GM10248 (cell line): Measurements from ENCODE around the gene PDAP1.

Experiments used
- CTCF ChIA-PET: fragments of 300-600 bp; sonication (Branson Sonifier 250); formaldehyde crosslinking; extraction: SDS; loops from one replicate; lab custom pipeline; 2021; ENCODE audit warnings: antibody characterized with exemption; lab: Yijun Ruan, JAX
- POLR2A ChIA-PET: fragments of 350-650 bp; sonication (Branson Sonifier 250); formaldehyde crosslinking; extraction: SDS; loops from one replicate; lab custom pipeline; 2020; ENCODE audit warnings: antibody characterized with exemption; lab: Yijun Ruan, JAX
- DNase-seq: peaks from one replicate; pipeline ENCODE4 v3.0.0; 2012; ENCODE audit errors: extremely low spot score
- TF ChIP-seq, protein P1 (sequence below): IDR thresholded peaks from 2 replicates; pipeline ENCODE4 v1.5.1; 2012; ENCODE audit warnings: mild to moderate bottlenecking, low read depth; ENCODE audit errors: extremely low read depth, missing control alignments, control extremely low read depth

PDAP1 gene

DNA sequence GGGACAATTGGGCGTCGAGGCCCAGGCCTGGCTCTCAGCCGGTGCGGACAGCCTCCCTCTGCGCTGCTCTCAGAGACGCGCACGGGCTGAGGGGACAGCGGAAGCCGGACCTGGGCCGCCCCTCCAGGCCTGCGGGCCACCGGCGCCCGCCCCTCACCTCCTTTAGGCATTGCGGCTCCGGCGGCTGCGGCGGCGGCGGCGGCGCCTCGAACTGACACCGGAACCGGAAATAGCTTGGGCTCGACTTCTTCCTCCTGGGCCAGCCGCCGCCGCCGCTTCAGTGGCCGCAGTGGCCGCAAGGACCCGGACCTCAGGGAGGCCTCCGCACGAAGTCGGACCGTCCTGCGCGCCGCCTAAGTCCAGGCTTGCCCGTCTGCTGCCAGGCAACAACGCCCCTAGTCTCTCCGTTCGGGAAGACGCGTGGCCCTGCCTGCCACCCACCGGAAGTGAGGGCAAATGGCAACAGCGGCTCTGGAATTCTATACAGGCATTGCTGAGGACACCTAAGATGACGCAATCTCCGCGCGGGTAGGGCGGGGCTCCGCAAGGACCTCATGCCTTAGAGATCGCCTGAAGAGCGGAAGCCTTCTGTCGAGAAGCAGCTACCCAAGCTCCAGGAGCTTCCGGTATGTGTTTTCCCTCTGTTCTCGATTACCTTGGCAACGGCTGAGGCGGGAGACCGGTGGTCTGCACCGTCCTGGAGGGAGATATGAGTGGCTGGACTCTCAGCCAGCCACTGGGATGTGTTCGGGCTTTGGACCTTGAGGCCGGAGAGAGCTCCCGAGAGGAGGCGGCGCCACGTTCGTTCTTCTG, at the start of gene PDAP1, which contains the start of gene BUD31:
TSS of gene PDAP1 (minus strand) at position 219 of the 813 bp plus-strand sequence. CDS start at position 170, 49 bp downstream.
TSS of gene BUD31 (plus strand) at position 591 of the 813 bp plus-strand sequence. CDS start 2,124 bp downstream, outside the sequence.
- ChIA-PET POLR2A (interaction anchor here (0.5 to 2.5 kb wide), 12 partner anchors 9 to 1266 kb away, joined by 3 to 16 read pairs (median 6); partner anchors contain the start of genes ARPC1B and ZKSCAN5), CTCF (interaction anchor here (1.0 to 2.9 kb wide), 7 partner anchors 9 to 583 kb away, joined by 3 to 17 read pairs (median 4); no protein-coding TSS in a partner anchor)
- DNase-seq: peak; percentile 95
- TF ChIP-seq, protein P1, sequence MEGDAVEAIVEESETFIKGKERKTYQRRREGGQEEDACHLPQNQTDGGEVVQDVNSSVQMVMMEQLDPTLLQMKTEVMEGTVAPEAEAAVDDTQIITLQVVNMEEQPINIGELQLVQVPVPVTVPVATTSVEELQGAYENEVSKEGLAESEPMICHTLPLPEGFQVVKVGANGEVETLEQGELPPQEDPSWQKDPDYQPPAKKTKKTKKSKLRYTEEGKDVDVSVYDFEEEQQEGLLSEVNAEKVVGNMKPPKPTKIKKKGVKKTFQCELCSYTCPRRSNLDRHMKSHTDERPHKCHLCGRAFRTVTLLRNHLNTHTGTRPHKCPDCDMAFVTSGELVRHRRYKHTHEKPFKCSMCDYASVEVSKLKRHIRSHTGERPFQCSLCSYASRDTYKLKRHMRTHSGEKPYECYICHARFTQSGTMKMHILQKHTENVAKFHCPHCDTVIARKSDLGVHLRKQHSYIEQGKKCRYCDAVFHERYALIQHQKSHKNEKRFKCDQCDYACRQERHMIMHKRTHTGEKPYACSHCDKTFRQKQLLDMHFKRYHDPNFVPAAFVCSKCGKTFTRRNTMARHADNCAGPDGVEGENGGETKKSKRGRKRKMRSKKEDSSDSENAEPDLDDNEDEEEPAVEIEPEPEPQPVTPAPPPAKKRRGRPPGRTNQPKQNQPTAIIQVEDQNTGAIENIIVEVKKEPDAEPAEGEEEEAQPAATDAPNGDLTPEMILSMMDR: no peak

DNA sequence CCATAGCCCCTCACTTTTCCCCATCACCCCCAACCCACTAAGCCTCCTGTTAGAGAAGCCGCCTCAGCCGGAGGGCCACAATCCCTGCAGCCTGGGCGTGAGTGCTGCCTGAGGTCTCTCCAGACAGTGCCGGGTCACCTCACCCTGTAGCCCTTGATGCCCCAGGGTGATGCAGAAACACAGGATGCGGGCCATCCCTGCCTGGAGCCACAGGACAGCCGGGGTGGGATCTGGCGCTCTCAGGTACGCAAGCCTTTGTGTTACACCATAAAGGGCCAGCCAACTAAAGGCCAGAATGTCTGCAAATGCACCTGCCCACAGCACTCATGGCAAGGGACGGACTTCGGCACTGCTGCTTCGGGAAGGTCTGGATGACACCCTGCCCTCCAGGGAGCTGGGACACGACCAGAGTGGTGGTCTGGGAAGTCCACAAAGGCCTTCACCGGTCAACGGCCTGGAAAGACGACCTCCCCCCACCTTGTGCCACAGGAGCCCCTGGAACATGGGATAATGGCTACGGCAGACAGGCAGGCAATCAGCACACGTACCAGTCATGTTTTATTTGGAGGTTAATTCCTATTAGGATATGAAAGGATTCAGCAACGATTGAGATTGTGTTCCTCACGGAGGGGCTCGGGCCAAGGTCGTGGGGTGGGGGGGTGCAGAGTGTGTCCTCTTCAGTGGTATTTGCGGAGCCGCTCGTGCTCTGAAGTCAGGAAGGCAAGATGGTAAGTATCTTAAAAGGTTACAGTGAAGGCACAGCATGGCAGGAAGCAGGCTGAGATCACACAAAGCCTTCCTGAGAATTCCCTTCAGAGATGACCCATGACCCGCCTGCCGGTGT, 49.5 kb upstream of the PDAP1 start:
- ChIA-PET CTCF (interaction anchor here (0.9 kb wide), 1 partner anchor 101 kb away, joined by 3 read pairs; no protein-coding TSS in a partner anchor), POLR2A (interaction anchor here (1.3 kb wide), 1 partner anchor 47 kb away, joined by 3 read pairs; the partner anchor contains the start of gene ZKSCAN5)
- TF ChIP-seq, protein P1: no peak
- DNase-seq: no peak

- POLR2A ChIA-PET: no interaction called here
- TF ChIP-seq, protein P1: no peak
- CTCF ChIA-PET: interaction anchor here (0.9 kb wide), 1 partner anchor 102 kb away, joined by 3 read pairs; no protein-coding TSS in a partner anchor
- no peak for DNase-seq
These were observed 48.8 kb upstream of the PDAP1 start for GRCh38 chr7:99457050-99457649.

- DNase-seq: no peak
- TF ChIP-seq, protein P1: no peak
- ChIA-PET CTCF (no interaction called here), POLR2A (no interaction called here)
These were observed 47.9 kb upstream of the PDAP1 start for GRCh38 chr7:99456288-99456687.

- ChIA-PET CTCF (interaction anchor here (1.2 kb wide), 1 partner anchor 13 kb away, joined by 3 read pairs; no protein-coding TSS in a partner anchor), POLR2A (interaction anchor here (0.6 to 0.7 kb wide), 2 partner anchors 16 to 17 kb away, joined by 3 read pairs; partner anchors contain the start of genes CPSF4 and PTCD1)
- no peak for DNase-seq
- TF ChIP-seq, protein P1: no peak
These were observed 47.5 kb upstream of the PDAP1 start for GRCh38 chr7:99455874-99456273.
